GM19043 (cell line): ENCODE results near the gene ATP2A3.

Experiments used
- ATAC-seq: cut with Tn5 transposase; IDR thresholded peaks from one replicate; pipeline ENCODE4 v1.9.1; 2021; ENCODE audit warnings: low read depth; ENCODE audit not compliant: unreplicated experiment

Gene ATP2A3

GRCh38 chr17:3935825-3936355 lies 28.3 kb downstream of the ATP2A3 start:
- ATAC-seq, result no peak

GRCh38 chr17:3935140-3935542 lies 29.1 kb downstream of the ATP2A3 start:
- ATAC-seq, result no peak

DNA sequence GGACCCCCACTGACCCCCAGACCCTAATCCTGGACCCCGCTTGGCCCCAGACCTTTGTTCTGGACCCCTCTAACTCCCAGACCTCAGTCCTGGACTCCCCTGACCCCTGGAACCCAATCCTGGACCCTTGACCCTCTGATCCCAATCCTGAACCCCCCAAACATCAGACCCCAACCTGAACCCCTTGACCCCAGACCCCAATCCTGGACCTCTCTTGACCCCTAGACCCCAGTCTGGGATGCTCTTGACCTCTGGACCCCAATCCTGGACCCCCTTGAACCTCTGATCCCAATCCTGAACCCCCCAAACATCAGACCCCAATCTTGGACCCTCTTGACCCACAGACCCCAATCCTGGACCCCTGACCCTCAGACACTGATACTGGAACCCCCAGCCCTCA lies 34.5 kb downstream of the ATP2A3 start:
- no peak for ATAC-seq

GRCh38 chr17:3929181-3929580 lies 35.1 kb downstream of the ATP2A3 start:
- ATAC-seq, result no peak

- no peak for ATAC-seq
Measured at GRCh38 chr17:3928406-3928805, 35.8 kb downstream of the ATP2A3 start.

DNA sequence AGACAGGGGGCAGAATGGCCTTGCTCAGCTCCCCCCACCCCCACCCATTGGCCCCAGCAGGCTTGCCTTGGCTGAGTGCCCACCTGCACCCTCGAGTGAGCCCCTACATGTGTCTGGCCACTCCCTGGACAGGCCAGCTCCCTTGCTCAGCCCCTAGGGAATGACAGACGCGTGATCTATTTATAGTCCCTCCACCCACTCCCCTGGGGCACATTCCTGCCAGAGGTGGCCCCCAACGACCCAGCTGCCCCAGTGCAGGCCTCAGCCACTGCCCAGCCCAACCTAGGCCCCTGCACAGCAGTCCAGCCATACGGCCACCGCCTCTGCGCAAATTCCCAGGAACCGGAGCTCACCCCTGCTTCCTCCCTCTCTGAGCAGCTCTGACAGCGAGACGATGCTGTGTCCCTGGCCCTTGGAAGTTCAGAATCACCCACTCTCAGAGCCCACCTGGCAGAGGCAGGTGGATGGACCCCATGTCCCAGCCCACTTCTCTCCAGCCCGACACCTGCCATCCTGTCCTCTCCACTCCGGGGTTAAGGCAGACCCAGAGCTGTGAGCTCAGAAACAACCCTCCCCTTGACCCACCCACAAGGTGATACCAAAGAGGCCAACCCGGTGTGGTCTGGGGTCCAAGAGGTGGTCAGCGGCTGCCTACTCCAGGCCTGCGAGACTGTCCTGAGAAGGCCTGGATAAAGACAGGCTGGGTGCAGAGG lies 36.5 kb downstream of the ATP2A3 start:
- ATAC-seq, result no peak

DNA sequence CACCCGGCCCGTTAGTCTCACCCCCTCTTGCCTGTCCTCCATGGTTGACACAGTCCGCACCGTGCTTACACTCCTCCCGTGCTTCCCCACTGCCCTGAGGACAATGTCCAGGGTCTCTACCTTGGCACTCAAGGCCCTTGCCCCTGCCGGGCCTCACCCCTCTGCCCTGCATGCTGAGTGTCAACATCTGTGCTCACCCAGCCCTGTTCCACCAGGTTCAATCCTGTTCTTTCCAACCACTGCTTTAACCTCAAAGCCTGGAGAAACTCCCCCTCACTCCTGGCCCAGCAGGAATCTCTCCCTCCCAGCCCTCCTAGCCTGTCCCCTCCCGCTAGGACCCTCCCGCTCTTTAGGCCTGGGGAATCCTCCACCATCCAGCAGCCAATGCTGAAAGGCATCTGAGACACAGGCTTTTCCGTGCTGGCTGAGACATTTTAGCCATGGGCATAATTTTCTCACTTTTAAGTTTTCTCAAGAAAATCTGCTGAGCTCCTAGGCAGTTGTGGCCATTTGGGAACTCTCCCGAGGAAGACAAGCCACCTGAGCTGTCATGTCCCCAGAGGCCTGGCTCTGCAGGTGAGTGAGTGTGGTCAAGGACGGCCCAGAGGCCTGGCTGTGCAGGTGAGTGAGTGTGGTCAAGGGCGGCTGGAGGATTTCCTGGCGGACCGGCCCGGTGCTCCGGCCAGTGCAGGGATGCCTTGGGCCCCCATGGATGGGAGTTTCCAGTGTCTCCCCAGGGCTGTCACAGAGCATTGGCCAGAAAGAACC lies 37.2 kb downstream of the ATP2A3 start:
- no peak for ATAC-seq

GRCh38 chr17:3925684-3926485 lies 38.4 kb downstream of the ATP2A3 start:
- no peak for ATAC-seq

GRCh38 chr17:3924512-3925350 lies 39.5 kb downstream of the ATP2A3 start:
- no peak for ATAC-seq

DNA sequence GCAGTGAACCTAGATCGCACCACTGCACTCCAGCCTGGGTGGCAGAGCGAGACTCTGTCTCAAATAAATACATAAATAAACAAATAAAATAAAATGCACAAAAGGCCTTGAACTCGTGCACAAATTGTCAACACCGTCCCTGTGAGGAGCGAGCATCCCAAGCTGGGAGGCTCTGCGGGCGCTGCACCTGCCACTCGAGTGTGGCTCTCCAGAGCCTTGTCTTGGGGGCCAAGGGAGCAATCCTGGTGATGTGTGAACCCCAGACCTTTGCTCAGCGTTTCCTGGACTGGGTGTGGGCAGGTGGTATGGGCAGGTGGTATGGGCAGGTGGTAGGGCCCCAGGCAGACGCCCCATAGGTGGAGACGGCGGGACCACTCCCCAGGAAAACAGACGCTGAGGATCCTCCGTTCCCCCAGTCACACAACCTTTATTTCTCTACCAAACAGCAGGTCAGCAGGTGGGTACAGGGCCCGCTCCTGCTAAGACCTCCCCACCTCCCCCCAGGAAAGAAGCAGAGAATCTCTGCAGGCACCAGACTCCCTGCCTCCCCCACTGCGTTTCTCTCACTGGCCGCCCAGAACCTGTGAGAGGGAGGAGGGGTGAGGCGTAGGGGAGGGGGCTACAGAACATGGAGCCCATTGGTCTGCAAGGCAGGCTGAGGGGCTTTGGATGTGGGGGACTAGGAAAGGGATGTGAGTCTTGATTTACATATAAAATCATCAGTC lies 40.6 kb downstream of the ATP2A3 start:
- no peak for ATAC-seq

GRCh38 chr17:3922765-3923164 lies 41.5 kb downstream of the ATP2A3 start:
- no peak for ATAC-seq

- no peak for ATAC-seq
Measured at GRCh38 chr17:3921502-3922319, 42.5 kb downstream of the ATP2A3 start.

DNA sequence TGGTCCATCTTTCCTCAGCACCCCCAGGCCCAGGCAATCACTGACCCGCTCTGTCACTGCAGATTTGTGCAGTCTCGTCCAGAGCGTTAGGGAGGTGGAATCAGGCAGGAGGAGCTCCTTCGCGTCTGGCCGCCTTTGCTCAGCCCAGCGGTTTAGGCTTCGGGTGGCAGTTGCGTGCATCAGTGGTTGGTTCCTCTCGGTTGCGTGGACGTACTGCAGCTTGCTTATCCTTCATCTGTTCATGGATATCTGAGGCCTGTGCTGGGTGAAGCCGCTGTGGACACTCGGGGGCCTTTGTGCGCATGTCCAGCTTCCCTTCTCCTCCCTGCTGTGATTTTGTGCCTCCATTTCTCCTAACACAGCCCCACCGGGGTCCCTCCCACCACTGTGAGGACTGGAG lies 43.2 kb downstream of the ATP2A3 start:
- no peak for ATAC-seq

DNA sequence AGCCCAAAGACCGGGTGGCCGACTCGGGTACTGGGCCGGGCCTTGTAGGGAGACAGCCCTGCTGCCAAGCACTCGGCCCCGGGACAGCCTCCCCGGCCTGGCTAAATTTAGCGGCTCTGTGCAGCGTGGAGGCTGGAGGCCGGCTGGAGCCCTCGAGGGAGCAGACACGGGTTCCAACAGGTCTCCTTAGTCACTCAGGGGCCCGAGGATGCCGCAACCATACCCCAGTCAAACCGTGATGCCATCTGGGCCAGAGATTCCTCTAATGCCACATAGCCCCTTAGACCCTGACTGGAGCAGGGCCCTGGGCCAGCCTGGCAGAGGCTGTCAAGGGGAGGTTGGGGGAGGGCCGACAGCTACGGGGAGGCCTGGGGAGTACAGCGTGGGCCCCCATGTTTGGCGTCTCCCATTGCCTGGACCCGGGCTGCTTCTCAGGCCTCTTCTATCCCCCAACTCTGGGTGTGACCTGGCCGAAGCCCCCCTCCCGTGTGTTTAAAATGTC lies 45.1 kb downstream of the ATP2A3 start:
- no peak for ATAC-seq

- ATAC-seq, result no peak
Measured at GRCh38 chr17:3918372-3919122, 45.7 kb downstream of the ATP2A3 start.

DNA sequence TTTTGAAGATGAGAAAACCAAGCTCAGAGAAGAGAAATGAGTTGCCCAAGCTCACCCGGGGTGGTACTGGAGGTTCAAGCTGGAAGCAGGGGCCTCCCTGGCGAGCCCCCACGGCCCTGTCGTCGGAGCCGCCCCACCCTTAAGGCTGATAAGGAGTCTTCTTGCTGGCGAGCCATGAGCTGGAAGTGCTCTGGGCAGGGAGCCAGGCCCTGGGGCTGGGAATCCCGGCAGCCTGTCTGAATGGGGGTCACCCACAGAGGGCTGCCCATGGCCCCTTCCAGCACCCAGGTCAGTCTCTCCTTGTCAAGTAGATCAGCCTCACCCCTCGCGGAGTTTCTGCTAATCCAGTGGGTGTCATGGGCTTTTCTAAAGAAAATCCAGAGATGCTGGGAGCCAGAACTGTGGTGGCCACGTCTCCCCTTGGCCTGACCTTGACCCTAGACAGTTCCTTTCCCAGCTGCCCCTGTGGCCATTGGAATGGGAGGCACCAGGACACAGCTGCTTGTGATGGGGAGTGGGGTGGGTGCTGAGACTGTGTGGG lies 46.8 kb downstream of the ATP2A3 start:
- no peak for ATAC-seq

DNA sequence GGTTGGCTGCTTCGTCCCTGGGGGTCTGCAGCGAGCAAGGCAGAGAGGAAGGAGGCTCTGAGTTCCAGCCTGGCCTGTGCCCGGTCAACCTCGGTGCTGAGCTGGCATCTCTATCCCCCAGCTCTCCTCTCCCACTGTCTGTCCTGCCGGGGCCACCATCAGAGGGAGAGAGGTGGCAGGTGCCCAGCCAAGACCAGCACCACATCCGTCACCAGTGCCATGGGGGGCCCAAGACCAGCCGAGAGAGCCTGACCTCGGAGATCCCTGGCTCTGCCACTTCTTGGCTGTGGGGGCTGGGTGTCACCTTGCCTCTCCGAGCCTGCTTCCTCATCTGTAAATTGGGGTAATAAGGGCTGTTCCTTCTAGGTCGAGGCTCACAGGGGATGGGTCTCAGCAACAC lies 47.4 kb downstream of the ATP2A3 start:
- no peak for ATAC-seq
